ENCODE results near the gene ZNF48.

Gene ZNF48

GRCh38 chr16:30429418-30429677, 34.1 kb downstream of the ZNF48 start:
- in situ Hi-C loops (cut with HindIII; ENCODE audit: low sequenced_read_pairs) = no loop called here
- TF ChIP-seq, protein P1, sequence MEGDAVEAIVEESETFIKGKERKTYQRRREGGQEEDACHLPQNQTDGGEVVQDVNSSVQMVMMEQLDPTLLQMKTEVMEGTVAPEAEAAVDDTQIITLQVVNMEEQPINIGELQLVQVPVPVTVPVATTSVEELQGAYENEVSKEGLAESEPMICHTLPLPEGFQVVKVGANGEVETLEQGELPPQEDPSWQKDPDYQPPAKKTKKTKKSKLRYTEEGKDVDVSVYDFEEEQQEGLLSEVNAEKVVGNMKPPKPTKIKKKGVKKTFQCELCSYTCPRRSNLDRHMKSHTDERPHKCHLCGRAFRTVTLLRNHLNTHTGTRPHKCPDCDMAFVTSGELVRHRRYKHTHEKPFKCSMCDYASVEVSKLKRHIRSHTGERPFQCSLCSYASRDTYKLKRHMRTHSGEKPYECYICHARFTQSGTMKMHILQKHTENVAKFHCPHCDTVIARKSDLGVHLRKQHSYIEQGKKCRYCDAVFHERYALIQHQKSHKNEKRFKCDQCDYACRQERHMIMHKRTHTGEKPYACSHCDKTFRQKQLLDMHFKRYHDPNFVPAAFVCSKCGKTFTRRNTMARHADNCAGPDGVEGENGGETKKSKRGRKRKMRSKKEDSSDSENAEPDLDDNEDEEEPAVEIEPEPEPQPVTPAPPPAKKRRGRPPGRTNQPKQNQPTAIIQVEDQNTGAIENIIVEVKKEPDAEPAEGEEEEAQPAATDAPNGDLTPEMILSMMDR (IDR thresholded peaks at IDR 0.05; ENCODE audit: low read depth, low read length) = no peak
- no peak for DNase-seq (ENCODE audit: low read depth, low spot score)
- H3K4me3 ChIP-seq (ENCODE audit: low read depth, low read length) = peak overlapping the region; percentile 76

DNA sequence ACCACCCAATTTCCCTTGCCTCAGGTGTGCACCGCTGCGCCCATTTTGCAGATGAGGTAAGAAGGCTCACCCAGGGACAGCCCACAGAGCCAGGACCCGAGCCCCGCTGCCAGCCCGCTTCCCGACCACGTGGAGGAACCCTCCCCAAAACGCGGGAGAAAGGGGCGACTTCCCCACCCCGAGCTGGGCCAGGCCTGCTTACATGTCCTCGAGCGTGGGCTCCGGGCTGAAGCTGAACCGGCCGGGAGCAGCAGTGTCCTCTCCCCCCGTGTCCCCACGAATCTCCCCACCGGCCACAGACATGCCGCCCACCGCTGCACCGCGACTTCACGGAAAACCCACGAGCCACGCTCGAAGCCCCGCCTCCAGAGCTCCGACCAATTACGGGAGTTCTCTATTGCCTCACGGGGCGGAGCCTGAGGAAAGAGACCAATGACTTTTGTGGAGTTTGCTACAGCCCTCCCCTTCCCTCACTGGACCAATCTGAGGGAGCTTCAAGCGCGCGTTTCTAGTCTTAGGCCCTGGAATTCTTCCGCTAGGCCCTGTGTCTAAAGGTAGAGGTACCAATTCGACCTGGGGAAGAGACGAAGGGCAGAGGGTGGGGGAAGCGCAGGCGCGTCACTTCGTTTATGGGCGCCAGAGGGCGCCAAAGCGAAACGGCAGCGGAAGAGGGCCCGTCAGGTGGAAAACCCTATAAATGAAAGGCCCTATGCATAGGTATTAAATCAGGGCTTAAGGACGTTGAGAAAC, 34.6 kb downstream of the ZNF48 start, which contains the start of gene DCTPP1:
DCTPP1 (minus strand) TSS at position 353 of the 750 bp plus-strand sequence; CDS start at position 303, 50 bp downstream.
- peak within 1 kb of the TSS; percentile 76 for H3K4me3 ChIP-seq (ENCODE audit: low read depth, low read length)
- TF ChIP-seq, protein P1 (IDR thresholded peaks at IDR 0.05; ENCODE audit: low read depth, low read length) = peak; percentile 71
- in situ Hi-C loops (cut with HindIII; ENCODE audit: low sequenced_read_pairs) = no loop called here
- peak; percentile 98 for DNase-seq (ENCODE audit: low read depth, low spot score)

DNA sequence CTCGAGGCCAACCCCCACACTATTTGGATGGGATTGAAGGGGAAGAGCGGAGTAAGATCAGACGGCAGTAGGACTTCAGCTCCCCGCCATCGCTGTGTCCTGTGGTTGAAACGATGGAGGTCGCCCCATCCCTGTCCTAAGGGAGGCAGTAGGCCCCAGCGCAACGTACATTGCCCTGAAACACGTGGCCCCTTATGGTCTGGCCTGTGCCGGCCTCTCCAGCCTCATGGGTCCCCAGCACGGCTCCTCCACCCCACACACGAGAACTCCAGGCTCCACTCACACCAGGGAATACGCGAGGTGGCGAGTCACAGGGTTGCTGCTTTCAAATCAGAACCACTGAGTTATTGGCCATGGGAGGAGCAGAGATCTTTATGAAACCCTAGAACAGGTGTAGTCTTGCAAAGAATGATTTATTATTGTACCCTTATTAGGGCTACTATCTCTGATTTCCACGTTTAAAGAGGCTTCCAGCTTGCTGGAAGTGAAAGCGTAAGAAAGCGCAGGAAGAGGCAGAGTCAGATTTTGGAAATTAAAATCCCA, 35.3 kb downstream of the ZNF48 start:
- TF ChIP-seq, protein P1 (IDR thresholded peaks at IDR 0.05; ENCODE audit: low read depth, low read length) = no peak
- H3K4me3 ChIP-seq (ENCODE audit: low read depth, low read length) = peak overlapping the region; percentile 76
- in situ Hi-C loops (cut with HindIII; ENCODE audit: low sequenced_read_pairs) = no loop called here
- DNase-seq (ENCODE audit: low read depth, low spot score) = no peak

GRCh38 chr16:30434852-30435251, 39.6 kb downstream of the ZNF48 start:
- H3K4me3 ChIP-seq (ENCODE audit: low read depth, low read length) = no peak overlapping the region
- no peak for DNase-seq (ENCODE audit: low read depth, low spot score)
- TF ChIP-seq, protein P1 (IDR thresholded peaks at IDR 0.05; ENCODE audit: low read depth, low read length) = no peak
- in situ Hi-C loops (cut with HindIII; ENCODE audit: low sequenced_read_pairs) = no loop called here

DNA sequence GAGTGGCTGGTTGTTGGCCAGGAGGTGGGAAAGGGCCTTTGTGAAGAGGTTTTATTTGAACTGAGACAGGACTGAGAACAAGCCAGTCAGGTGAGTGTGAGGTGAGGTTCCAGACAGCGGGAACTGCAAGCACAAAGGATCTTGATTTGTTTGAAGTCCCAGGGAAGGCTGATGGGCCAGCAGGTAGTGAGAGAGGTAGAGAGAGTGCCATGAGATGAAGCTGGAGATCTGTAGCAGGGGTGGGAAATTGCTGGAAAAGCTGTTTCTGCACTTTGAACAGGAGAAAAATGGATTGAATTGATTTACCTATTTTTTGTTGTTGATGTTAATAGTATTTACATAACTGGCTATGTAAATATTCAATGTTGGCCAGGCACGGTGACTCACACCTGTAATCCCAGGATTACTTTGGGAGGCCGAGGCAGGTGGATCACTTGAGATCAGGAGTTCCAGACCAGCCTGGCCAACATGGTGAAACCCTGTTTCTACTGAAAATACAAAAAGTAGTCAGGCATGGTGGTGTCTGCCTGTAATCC, 42.4 kb downstream of the ZNF48 start:
- TF ChIP-seq, protein P1 (IDR thresholded peaks at IDR 0.05; ENCODE audit: low read depth, low read length) = no peak
- in situ Hi-C loops (cut with HindIII; ENCODE audit: low sequenced_read_pairs) = no loop called here
- no peak overlapping the region for H3K4me3 ChIP-seq (ENCODE audit: low read depth, low read length)
- DNase-seq (ENCODE audit: low read depth, low spot score) = no peak

- TF ChIP-seq, protein P1 (IDR thresholded peaks at IDR 0.05; ENCODE audit: low read depth, low read length) = no peak
- no peak for DNase-seq (ENCODE audit: low read depth, low spot score)
- no peak overlapping the region for H3K4me3 ChIP-seq (ENCODE audit: low read depth, low read length)
- in situ Hi-C loops (cut with HindIII; ENCODE audit: low sequenced_read_pairs) = no loop called here
These were observed 43.6 kb downstream of the ZNF48 start for GRCh38 chr16:30438835-30439234.
